ENCODE data around the gene SOHLH1.

The SOHLH1 gene

GRCh38 chr9:135724186-135724787 lies 25.0 kb upstream of the SOHLH1 start:
- POLR2A ChIA-PET = no interaction called here
- TF ChIP-seq SUZ12 (IDR thresholded peaks at IDR 0.05) = no peak
- no peak for TF ChIP-seq TARDBP (IDR thresholded peaks at IDR 0.05)
- TF ChIP-seq SP1 (IDR thresholded peaks at IDR 0.05) = no peak
- no peak for TF ChIP-seq ELF4 (IDR thresholded peaks at IDR 0.05)
- no peak for TF ChIP-seq FOXA1 (IDR thresholded peaks at IDR 0.05)
- TF ChIP-seq NFRKB (IDR thresholded peaks at IDR 0.05) = no peak
- TF ChIP-seq BHLHE40 (IDR thresholded peaks at IDR 0.05; ENCODE audit: borderline replicate concordance) = no peak
- TF ChIP-seq ARNT (IDR thresholded peaks at IDR 0.05) = no peak
- no peak for TF ChIP-seq FOXM1 (IDR thresholded peaks at IDR 0.05; ENCODE audit: borderline replicate concordance)
- TF ChIP-seq CTBP1 (IDR thresholded peaks at IDR 0.05; ENCODE audit: borderline replicate concordance) = no peak
- no peak for TF ChIP-seq FOXK2 (IDR thresholded peaks at IDR 0.05)
- DNase-seq (ENCODE audit: extremely low spot score) = no peak
- CTCF ChIA-PET = no interaction called here

- POLR2A ChIA-PET = no interaction called here
- TF ChIP-seq ZNF384 (IDR thresholded peaks at IDR 0.05) = no peak
- TF ChIP-seq LEF1 (IDR thresholded peaks at IDR 0.05; ENCODE audit: borderline replicate concordance) = no peak
- TF ChIP-seq SUZ12 (IDR thresholded peaks at IDR 0.05) = no peak
- TF ChIP-seq NFRKB (IDR thresholded peaks at IDR 0.05) = no peak
- no peak for TF ChIP-seq FOXK2 (IDR thresholded peaks at IDR 0.05)
- TF ChIP-seq HDGF (IDR thresholded peaks at IDR 0.05; ENCODE audit: borderline replicate concordance) = no peak
- no peak for DNase-seq (ENCODE audit: extremely low spot score)
- CTCF ChIA-PET = no interaction called here
Measured at GRCh38 chr9:135722365-135722764, 23.1 kb upstream of the SOHLH1 start.

DNA sequence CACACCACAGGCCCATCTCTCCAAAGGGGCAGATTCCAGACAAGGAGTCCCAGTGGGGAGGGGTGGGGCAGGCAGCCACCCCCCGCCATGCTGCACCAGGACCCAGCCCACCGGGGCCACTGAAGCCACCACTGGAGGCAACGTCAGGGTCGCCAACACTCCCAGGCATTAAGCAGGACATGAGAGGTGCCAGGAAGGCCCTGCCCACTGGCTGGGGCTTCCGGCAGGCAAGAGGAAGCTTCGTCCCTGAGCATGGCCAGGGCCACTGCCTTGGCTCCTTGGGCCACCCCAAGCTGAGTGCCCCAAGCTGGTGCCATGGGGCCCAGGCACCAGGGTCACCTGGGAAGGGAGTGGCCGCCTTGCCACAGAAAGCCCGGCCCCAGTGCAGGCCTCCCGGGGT lies 20.2 kb upstream of the SOHLH1 start:
- POLR2A ChIA-PET = no interaction called here

GRCh38 chr9:135718616-135719015 lies 19.3 kb upstream of the SOHLH1 start:
- TF ChIP-seq FOXM1 (IDR thresholded peaks at IDR 0.05; ENCODE audit: borderline replicate concordance) (no peak), SUZ12 (IDR thresholded peaks at IDR 0.05) (no peak), FOXK2 (IDR thresholded peaks at IDR 0.05) (no peak), LEF1 (IDR thresholded peaks at IDR 0.05; ENCODE audit: borderline replicate concordance) (no peak), NFRKB (IDR thresholded peaks at IDR 0.05) (no peak), HDGF (IDR thresholded peaks at IDR 0.05; ENCODE audit: borderline replicate concordance) (no peak), BHLHE40 (IDR thresholded peaks at IDR 0.05; ENCODE audit: borderline replicate concordance) (no peak), ZNF384 (IDR thresholded peaks at IDR 0.05) (no peak), CTBP1 (IDR thresholded peaks at IDR 0.05; ENCODE audit: borderline replicate concordance) (no peak), ARNT (IDR thresholded peaks at IDR 0.05) (no peak)
- CTCF ChIA-PET = no interaction called here
- POLR2A ChIA-PET = no interaction called here
- DNase-seq (ENCODE audit: extremely low spot score) = no peak

More for the DNA sequence above, 20.2 kb upstream of the SOHLH1 start:
- TF ChIP-seq ARNT (IDR thresholded peaks at IDR 0.05) (no peak), LEF1 (IDR thresholded peaks at IDR 0.05; ENCODE audit: borderline replicate concordance) (no peak), BHLHE40 (IDR thresholded peaks at IDR 0.05; ENCODE audit: borderline replicate concordance) (no peak), CTBP1 (IDR thresholded peaks at IDR 0.05; ENCODE audit: borderline replicate concordance) (no peak), ZNF384 (IDR thresholded peaks at IDR 0.05) (no peak), HDGF (IDR thresholded peaks at IDR 0.05; ENCODE audit: borderline replicate concordance) (no peak), SUZ12 (IDR thresholded peaks at IDR 0.05) (no peak), FOXM1 (IDR thresholded peaks at IDR 0.05; ENCODE audit: borderline replicate concordance) (no peak), SP1 (IDR thresholded peaks at IDR 0.05) (no peak), FOXK2 (IDR thresholded peaks at IDR 0.05) (no peak), NFRKB (IDR thresholded peaks at IDR 0.05) (no peak), L3MBTL2 (conservative IDR thresholded peaks at IDR 0.05) (no peak), FOXA1 (IDR thresholded peaks at IDR 0.05) (no peak), ELF4 (IDR thresholded peaks at IDR 0.05) (no peak), TARDBP (IDR thresholded peaks at IDR 0.05) (no peak)
- TF ChIP-seq, protein P1, sequence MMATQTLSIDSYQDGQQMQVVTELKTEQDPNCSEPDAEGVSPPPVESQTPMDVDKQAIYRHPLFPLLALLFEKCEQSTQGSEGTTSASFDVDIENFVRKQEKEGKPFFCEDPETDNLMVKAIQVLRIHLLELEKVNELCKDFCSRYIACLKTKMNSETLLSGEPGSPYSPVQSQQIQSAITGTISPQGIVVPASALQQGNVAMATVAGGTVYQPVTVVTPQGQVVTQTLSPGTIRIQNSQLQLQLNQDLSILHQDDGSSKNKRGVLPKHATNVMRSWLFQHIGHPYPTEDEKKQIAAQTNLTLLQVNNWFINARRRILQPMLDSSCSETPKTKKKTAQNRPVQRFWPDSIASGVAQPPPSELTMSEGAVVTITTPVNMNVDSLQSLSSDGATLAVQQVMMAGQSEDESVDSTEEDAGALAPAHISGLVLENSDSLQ (IDR thresholded peaks at IDR 0.05) = no peak
- CTCF ChIA-PET = interaction anchor here (0.6 kb wide), 1 partner anchor 116 kb away, joined by 3 read pairs; no protein-coding TSS in a partner anchor
- no peak for DNase-seq (ENCODE audit: extremely low spot score)

- CTCF ChIA-PET = interaction anchor here (1.2 kb wide), 1 partner anchor 114 kb away, joined by 3 read pairs; no protein-coding TSS in a partner anchor
Measured at GRCh38 chr9:135717410-135717809, 18.1 kb upstream of the SOHLH1 start.

DNA sequence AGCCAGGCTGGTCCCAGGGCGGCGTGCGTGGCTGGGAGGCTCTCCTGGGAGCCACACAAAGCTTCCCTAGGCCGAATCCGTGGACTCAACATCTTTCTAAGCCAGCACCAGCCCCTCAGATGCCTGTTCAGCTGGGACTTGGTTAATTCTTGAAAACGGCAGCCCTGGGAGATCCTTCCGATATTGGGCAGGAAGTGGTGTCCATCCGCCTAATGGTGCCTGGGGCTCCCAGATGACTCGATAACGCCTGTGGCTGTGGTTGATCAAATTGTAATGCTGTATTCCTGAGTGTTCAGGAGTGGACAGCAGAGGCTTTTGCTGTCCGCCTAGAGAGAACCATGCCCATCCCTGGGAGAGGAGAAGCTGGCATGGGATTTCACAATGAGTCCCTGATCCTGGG lies 16.8 kb upstream of the SOHLH1 start:
- DNase-seq (ENCODE audit: extremely low spot score) = no peak
- CTCF ChIA-PET = interaction anchor here (1.2 kb wide), 1 partner anchor 113 kb away, joined by 3 read pairs; no protein-coding TSS in a partner anchor
- POLR2A ChIA-PET = no interaction called here
- TF ChIP-seq ARNT (IDR thresholded peaks at IDR 0.05) = no peak
- no peak for TF ChIP-seq L3MBTL2 (conservative IDR thresholded peaks at IDR 0.05)
- TF ChIP-seq BHLHE40 (IDR thresholded peaks at IDR 0.05; ENCODE audit: borderline replicate concordance) = no peak
- TF ChIP-seq HDGF (IDR thresholded peaks at IDR 0.05; ENCODE audit: borderline replicate concordance) = no peak
- TF ChIP-seq, protein P1 (IDR thresholded peaks at IDR 0.05) = no peak
- no peak for TF ChIP-seq LEF1 (IDR thresholded peaks at IDR 0.05; ENCODE audit: borderline replicate concordance)
- TF ChIP-seq FOXA1 (IDR thresholded peaks at IDR 0.05) = no peak
- no peak for TF ChIP-seq SP1 (IDR thresholded peaks at IDR 0.05)
- TF ChIP-seq FOXM1 (IDR thresholded peaks at IDR 0.05; ENCODE audit: borderline replicate concordance) = no peak
- no peak for TF ChIP-seq CTBP1 (IDR thresholded peaks at IDR 0.05; ENCODE audit: borderline replicate concordance)

More at GRCh38 chr9:135717410-135717809, 18.1 kb upstream of the SOHLH1 start:
- POLR2A ChIA-PET = no interaction called here
- no peak for TF ChIP-seq FOXA1 (IDR thresholded peaks at IDR 0.05)
- TF ChIP-seq SUZ12 (IDR thresholded peaks at IDR 0.05) = no peak
- TF ChIP-seq NFRKB (IDR thresholded peaks at IDR 0.05) = no peak
- TF ChIP-seq SP1 (IDR thresholded peaks at IDR 0.05) = no peak
- TF ChIP-seq HDGF (IDR thresholded peaks at IDR 0.05; ENCODE audit: borderline replicate concordance) = no peak
- TF ChIP-seq ZNF384 (IDR thresholded peaks at IDR 0.05) = no peak
- TF ChIP-seq LEF1 (IDR thresholded peaks at IDR 0.05; ENCODE audit: borderline replicate concordance) = no peak
- no peak for TF ChIP-seq ELF4 (IDR thresholded peaks at IDR 0.05)
- TF ChIP-seq TARDBP (IDR thresholded peaks at IDR 0.05) = no peak
- TF ChIP-seq FOXM1 (IDR thresholded peaks at IDR 0.05; ENCODE audit: borderline replicate concordance) = no peak
- TF ChIP-seq ARNT (IDR thresholded peaks at IDR 0.05) = no peak
- TF ChIP-seq L3MBTL2 (conservative IDR thresholded peaks at IDR 0.05) = no peak
- TF ChIP-seq CTBP1 (IDR thresholded peaks at IDR 0.05; ENCODE audit: borderline replicate concordance) = no peak
- TF ChIP-seq BHLHE40 (IDR thresholded peaks at IDR 0.05; ENCODE audit: borderline replicate concordance) = no peak
- TF ChIP-seq, protein P1 (IDR thresholded peaks at IDR 0.05) = no peak
- no peak for DNase-seq (ENCODE audit: extremely low spot score)

Measured in HEK293T (cell line).